Kidney epithelial cell (primary cell): Measurements from ENCODE around the gene GLCE. TPM values are rescaled to one million over a fixed set of nuclear protein-coding genes. Genes with fewer than 3 reads are reported as not detected.

Experiments used
- DNase-seq: peaks from one replicate; pipeline ENCODE4 v3.0.0-alpha.2; 2010; ENCODE audit warnings: low read depth
- H3K27me3 ChIP-seq: 2 replicates; pipeline ENCODE4 v1.6.0; 2011; ENCODE audit warnings: low read length; ENCODE audit not compliant: control insufficient read depth, insufficient read depth
- H3K36me3 ChIP-seq: 2 replicates; pipeline ENCODE4 v1.5.1; 2011; ENCODE audit warnings: low read length; ENCODE audit not compliant: control insufficient read depth, insufficient read depth
- H3K4me3 ChIP-seq: 2 replicates; pipeline ENCODE4 v1.5.1; 2011; ENCODE audit warnings: low read depth, mild to moderate bottlenecking, control low read depth, low read length
- CTCF ChIP-seq: IDR thresholded peaks from 2 replicates; pipeline ENCODE4 v1.5.1; 2011; ENCODE audit warnings: mild to moderate bottlenecking, moderate library complexity, low read length, control low read depth, inconsistent platforms; ENCODE audit not compliant: insufficient read depth, poor library complexity, severe bottlenecking
- total RNA-seq: library from RNA; depleted of rRNA; stranded (reverse); fragments of >200 nt; gene quantifications from 2 replicates; pipeline ENCODE4 v1.2.3, GENCODE V29; 2015

Gene GLCE
- total RNA-seq, 1 donor from 2014 or later: 11.0 TPM

DNA sequence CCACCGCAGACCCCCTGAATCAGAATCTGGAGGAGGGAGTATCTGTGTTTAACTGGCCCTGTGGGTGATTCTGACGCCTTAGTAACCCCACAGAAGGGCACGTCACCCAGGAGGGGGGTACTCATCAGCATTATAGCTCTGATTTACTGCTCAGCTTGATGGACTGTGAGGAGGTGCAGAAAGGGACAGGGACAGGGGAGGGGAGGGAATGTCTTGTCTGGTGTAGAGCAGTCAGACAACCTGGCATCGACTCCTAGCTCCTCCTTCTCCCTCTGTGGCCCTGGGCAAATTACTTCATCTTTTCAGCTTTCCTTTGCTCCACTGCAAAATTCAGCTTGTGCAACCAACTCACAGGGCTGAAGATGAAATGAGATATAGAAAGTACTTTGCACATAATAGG lies 42.3 kb upstream of the GLCE start:
- TF ChIP-seq CTCF: no peak
- Histone ChIP-seq H3K27me3 (peaks cover 5% of the 10 kb centered on the region), H3K4me3 (no peak overlapping the region), H3K36me3 (no peaks in the 10 kb centered on the region)
- DNase-seq: no peak

GRCh38 chr15:69119001-69119400 lies 41.4 kb upstream of the GLCE start:
- Histone ChIP-seq H3K27me3 (peaks cover 5% of the 10 kb centered on the region), H3K36me3 (no peaks in the 10 kb centered on the region), H3K4me3 (no peak overlapping the region)
- TF ChIP-seq CTCF: no peak
- no peak for DNase-seq

- no peaks in the 10 kb centered on the region for H3K36me3 ChIP-seq
- no peak for DNase-seq
- no peak overlapping the region for H3K4me3 ChIP-seq
- peaks cover 5% of the 10 kb centered on the region for H3K27me3 ChIP-seq
- no peak for TF ChIP-seq CTCF
Observed at GRCh38 chr15:69119683-69120395, 40.6 kb upstream of the GLCE start.

GRCh38 chr15:69120732-69121131 lies 39.7 kb upstream of the GLCE start:
- H3K4me3 ChIP-seq: no peak overlapping the region
- DNase-seq: no peak
- no peaks in the 10 kb centered on the region for H3K36me3 ChIP-seq
- peaks cover 5% of the 10 kb centered on the region for H3K27me3 ChIP-seq
- no peak for TF ChIP-seq CTCF

- H3K36me3 ChIP-seq: no peaks in the 10 kb centered on the region
- TF ChIP-seq CTCF: no peak
- H3K27me3 ChIP-seq: peaks cover 5% of the 10 kb centered on the region
- no peak for DNase-seq
- no peak overlapping the region for H3K4me3 ChIP-seq
Observed at GRCh38 chr15:69121198-69121828, 39.1 kb upstream of the GLCE start.
